NCI-H510A treated with DMSO at 0.1 percent for 48 hours (cell line): Measurements from ENCODE around the gene METTL14.

Experiments used
- DNase-seq: peaks from one replicate; lab custom pipeline; 2025; lab: John Stamatoyannopoulos, UW

The METTL14 gene

DNA sequence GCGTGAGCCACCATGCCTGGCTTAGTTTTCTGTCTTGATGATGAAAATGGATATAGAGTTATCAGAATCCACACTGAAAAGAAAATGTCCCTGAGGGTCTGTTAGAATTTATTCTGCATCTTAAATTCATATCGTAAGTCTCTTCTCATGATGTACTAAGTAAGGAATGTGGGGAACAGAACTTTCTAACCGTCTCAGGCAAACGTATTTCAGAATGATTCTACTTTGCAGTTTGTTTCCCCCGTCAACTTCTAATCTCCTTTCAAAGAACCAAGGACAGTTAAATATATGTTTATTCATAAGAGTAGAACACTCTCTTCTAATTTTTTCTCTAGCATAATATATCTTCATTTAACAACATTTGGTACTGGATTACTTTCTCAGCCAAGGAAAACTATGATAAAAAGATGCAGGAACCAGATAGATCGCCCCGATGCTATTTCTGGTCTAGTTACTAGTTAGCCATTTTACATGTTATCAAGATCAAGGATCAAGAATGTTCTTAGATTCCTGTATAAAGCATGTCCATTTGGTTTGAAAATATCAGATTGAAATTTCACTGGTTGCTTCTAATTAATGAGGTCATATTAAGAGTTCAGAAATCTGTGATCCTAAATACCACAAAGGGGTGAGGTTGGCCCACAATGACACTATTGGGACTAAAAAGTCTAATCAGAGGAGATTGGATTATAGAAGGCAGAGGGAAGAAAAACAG, 49.5 kb downstream of the METTL14 start:
- DNase-seq = no peak

DNA sequence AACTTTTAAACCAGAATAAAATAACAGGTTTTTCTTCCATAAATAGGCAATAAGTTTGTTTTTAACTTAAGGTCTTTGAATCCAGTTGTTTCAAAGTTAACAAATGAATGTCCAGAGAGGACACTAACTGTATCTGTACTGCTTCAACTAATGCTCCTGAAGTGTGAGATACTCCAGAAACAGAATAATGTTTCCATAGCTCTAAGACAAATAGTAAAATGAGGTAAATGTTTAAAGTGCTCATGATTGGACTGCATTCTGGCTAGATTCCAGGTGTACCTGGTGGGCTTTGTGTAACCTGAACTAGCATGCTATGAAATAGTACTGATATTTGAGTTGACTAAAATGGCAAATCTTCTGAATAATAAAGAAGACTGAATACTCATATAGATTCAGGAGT, 51.7 kb downstream of the METTL14 start:
- DNase-seq = no peak

DNA sequence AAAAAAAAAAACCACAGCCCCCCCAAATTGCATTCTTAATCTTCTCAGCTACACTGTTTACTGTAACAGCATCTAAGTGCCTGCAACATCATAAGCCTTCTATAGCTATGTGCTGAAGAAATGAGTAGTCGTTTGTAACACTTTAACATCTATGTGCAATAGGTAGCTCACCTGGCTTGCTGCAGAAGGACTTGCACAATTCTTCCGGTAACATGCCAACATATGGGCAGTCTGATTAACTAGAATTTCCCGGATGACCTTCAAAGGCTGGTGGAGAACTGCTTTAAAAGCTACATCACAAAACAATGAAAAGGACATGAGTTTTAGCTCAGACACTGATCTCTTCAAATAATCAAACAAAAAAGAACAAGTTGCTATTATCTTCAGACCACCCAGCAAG, 52.9 kb downstream of the METTL14 start:
- DNase-seq = no peak

DNA sequence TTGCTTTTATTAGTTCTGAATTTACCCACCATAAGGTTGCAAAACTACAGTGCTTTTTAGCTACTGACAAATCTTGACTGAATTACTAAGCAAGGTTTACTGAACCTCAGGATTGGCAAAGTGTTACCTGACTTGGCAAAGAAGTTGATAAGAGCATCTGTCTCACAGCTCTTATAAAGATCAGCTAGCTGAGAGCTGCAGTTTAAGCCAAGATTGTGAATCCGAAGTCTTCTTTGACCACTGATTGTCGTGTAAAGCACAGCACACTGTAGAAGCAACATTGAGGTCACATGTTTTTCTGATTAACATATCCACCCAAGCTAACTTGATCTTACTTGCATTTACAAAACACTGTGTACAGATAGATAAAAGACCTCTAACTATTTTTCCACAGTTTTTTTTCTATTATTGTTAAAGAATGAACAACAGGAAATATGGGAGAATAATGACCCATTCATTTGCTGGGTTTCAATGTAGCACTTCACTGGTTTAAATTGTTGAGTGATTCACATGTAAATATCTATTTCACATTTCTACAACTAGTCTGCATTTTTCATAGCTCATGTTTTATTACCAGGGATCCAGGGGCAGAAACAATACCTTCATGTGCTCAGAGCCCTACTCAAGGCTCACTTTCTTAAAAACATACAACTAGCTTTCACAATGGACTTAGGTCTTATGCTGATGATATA, 54.0 kb downstream of the METTL14 start:
- no peak for DNase-seq

DNA sequence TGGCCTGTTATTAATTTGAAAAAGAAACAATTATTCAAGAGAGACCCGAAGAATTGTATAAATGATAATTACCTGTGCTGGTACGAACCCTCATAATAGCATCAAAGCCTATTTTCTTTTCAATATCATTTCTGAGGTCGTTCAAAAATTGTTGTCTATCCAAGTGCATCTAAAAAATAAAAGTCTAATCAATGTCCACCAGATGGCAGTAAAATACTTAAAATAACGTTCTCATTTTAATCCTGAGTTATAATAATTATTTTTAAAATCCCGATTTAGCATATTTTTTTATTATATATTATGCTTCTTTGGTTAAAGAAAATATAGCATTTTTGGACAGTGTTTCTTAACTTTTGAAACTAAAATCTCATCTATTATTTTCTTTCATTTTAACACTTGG, 55.7 kb downstream of the METTL14 start:
- DNase-seq = peak; percentile 1

DNA sequence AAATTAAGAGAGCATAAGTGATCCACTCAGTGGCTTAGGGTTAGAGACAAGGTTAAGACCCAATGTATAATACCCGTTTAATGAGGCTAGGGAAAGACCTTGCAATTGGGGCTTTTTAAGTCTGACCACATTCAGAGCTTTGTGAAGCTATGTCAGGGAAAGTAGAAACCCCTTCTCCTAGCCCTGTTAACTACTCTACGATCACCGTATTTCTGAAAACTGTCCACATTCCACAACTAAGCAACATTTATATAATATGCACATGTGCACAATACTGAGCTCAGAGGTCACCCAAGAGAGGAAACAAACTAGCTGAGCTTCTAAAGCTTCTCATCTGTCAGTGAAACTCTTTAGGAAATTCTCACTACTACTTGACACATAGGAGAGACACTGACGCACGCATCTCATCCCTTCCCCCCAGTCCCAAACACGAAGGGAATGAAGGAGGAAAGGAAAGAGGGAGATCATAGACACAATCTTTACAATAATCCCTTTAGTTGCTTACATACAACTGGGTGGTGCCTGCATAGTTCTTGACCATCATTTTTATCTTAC, 56.2 kb downstream of the METTL14 start:
- DNase-seq = no peak

DNA sequence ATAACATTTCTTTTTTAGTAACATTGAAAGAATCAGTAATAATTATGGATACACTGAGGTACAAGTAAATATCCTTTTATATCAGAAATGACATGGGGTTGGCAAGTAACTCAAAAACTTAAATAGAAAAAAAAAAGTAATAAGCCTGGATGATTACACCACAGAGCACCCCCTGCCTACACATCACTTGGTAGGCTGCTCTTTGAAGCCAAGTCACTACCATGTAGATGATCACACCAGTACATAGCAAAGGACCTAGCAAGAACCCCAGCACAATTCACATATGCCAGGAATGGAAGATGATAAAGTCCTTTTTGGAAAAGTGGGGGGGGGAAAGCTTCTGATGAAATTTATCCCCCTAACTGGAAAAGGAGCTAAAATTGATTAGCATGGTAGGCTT, 56.9 kb downstream of the METTL14 start:
- DNase-seq = no peak

DNA sequence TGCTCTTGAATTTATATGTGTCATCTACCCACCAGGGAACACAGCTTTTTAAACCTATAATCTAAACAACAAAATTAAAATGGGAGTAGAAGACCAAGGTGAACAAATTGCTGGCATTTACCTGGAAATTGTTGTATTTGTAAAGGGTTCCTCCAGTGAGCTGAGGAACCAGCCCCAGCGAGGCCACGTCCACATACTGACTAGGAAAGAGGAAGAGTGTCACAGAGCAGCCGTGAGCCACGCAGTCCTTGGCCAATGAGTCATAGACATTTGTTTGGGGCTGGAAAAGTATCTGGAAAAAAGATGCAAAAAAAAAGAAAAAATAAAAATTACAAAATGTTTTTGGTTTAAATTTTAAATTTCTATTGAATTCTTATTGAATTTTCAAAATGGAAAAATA, 58.7 kb downstream of the METTL14 start:
- DNase-seq = no peak

DNA sequence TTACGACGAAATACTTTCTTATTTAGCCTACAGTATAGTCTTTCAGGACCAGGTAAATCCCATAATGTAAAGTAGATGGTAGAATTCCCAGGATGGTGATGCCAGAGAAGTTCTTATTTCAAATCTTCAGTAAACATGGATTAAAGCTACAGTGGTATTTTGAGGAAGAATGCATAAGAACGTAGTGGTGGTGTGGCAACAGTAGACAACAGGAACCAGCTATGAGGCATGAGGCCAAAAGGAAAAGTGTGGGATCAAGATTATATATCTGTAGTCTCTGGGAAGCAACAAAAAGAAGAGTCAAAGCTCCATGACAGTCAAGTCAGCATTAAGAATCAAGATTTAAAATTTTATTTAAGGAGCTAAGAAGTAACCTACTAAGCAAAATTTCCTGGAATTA, 60.2 kb downstream of the METTL14 start:
- DNase-seq = no peak

DNA sequence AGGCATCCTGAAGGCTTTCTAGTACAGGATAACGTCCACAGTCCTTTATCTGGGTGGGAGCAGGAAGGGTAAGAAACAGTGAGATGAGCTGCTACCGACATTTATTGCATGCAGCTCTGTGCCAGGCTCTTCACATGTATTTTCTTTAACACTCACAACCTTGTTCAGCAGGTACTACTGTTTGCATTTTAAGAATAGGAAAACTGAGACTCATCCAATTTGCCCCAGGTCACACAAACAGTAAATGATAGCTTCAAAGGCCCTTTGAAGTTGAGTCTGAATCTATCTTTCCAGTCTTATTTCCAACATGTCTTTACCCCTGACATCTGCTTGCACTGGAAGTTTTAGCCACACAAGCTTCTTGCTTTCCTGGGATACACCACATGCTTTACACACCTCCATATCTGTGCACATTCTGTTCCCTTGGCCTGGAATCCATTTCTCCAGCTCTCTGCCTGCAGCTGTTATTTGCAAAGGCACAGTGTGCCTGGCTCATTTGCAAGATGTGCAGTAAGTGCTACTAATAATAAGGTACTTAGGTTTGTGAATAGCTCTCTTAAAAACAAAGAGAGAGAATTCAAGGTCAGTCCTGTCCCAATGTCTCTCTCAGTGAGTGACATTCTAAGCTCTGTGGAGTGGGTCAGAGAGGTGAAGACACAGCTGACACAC, 61.2 kb downstream of the METTL14 start:
- DNase-seq = peak; percentile 53

DNA sequence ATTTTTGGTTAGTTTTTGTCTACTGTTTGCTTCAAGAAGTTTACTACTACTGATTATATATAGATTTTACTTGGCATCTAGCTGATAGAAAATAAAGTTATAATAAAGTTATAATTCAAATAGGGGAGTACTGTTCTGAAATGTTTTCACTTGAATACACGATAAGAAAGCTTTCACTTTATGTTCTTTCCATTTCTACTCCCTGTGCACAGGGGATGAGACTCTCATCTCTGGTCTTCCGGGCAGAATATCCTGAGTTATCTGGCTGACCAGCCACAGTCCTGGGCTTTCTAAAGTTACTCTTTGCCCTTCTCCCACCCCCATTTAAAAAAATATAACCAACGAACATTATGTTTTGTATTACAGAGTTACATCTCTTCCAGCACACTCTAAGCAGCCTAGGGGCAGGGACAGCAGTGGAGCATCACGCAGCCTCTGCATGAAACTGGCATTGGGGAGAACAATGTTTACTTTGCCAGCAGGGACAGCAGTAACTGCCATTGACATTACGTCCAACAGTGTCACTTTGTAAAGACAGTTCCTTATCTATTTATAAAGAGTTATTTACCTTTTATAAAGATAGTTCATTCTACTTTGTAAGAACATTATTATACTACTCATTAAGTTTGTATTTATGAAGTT, 64.3 kb downstream of the METTL14 start:
- DNase-seq = peak; percentile 45

DNA sequence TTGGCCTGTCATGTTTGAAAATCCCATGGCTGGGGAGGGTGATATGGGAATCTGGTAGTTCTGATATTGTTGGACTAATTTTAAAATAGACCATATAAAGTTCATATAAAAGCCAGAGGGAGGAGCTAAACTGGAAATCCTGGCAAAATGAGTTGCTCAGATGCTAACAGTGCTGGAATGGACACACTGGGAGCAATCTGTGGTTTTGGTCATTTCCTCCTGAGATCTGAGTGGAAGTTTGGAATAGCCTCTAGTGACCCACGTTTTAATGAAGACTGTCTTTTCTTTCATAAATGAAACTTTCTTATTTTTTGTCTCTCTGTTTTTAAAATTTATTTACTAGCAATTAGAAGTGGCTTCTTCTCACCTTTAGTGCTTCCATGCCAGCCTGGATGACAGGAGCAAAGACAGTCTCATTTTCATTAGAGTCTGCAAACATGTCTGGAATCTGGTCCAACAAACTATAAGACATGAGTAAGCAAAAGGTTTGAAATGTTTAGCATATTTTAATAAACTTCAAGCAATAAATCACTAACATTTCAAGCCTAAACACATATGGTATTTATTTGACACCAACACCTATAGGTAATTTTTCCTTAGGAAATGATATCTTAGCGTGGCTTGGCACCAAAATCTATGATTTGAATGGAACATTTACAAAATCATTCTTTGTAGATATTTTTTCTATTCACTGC, 66.6 kb downstream of the METTL14 start:
- DNase-seq = no peak

DNA sequence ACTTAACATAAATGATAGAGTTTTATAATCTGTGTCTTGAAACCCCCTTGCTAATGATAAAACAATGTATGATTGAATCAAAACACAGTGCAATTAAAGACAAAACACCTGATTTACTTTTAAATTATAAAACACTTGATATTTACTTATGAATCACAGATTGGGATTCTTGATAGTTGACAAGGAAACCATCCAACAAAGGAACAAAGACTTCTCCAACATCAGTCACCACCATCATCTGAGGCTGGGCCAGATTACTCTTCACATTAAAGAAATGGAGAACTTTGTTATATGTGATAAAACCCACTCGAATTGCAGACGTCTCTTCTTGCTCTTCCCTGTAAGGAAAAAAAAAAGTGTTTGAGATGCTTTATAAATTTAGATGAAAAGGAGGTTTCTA, 67.4 kb downstream of the METTL14 start:
- no peak for DNase-seq

DNA sequence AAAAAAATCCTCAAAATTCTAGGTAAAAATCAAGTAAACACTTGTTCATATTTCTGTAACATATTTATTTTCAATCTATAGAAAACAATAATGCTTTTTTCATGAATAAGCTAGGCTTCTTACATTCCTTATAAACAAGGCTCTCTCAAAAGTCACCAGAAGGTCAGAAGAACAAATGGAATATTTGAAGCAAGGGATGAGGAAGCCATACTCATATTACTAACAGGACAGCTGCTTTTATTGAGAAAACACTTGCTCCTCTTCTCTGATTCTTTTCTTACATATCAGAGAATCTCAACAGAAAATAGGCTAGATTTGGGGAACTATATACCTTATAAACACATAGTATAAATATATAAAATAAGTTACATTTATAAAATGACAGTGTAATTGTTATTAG, 67.9 kb downstream of the METTL14 start:
- no peak for DNase-seq

DNA sequence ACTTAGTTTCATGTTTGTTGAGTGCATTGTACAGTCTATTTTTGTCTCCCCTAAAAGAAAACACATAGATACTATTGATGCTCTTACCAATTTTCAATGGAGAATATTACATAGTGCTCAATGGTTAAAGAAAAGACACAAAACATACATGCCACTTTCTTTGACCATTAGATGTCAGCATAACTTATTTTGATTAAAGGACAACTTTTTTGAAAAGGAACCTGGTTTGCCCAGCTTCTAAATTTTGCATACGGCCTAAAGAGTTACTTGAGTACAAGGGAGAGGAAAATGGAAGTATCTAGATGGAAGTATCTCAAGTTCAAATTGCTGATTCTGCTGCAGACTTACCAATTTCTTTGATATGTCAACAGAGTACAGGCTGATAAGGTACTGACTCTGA, 68.5 kb downstream of the METTL14 start:
- no peak for DNase-seq

DNA sequence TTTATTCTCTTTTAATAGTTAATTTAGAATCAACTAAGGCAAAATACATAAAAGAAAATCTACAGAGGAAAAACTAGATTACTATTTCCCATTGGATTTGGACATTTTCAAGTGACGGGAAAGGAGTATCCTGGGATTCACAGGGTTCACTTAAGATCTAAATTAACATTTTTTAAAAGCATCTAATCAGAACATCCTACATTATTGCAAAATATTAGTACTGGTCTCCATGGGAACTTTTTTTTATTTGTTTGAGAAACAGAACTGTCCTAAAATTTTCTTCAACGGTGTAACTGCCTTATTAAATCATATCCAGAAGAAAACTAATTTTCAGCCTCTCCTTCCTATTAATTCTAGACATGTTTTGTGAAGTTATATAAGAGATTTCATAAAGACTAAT, 69.7 kb downstream of the METTL14 start:
- DNase-seq = no peak

DNA sequence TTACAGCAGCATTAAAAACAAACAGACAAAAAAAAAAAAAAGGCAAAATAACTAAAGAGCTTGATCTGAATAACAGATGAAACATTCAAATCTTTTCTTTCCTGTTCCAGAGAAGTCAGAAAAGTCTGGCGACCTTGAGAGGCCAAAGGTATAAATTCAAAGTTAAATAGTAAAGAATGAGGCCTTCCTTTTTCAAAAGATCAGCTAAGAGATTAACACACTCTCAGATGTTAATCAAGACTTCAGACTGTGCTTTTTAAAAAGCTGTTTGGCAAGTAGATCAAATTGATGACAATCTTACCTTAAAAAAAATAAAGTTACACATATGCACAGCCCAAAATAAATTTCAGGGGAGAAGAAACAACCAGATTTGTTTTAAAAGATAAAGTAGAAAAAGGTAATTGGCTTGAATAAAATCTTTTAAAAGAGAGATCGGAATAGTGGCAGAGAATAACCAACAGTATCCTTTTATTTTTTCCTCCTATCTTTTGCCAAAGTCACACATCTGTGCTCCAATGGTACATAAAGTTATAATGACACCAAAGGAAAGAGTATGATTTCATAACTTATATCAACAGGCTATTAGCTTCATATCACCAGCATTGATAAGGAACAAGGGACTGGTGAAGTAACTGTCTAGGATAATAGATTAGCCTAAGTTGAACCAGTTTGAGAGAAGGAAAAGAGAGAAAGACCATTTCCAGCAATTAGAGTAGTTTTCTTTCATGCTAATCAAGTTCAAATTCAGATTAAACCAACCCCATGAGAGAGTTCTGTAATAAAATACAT, 70.4 kb downstream of the METTL14 start:
- no peak for DNase-seq

DNA sequence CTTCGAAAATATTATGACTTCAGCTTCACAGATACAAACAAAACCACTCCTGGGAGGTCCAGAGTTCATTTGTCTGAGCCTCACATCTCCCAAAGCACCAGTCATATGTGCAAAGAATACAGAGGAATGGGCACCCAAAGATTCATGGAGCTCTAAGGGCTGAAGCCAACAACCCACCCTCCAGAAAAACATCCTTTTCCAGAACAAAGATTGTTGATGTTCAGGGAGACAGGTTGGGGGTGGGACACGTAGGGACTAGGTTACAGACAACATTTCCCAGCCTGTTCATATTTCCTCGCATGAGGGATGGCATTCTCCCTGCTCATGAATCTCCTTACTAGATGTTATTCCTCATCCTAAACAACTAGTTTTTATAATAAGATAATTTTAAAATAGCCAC, 71.2 kb downstream of the METTL14 start:
- no peak for DNase-seq

DNA sequence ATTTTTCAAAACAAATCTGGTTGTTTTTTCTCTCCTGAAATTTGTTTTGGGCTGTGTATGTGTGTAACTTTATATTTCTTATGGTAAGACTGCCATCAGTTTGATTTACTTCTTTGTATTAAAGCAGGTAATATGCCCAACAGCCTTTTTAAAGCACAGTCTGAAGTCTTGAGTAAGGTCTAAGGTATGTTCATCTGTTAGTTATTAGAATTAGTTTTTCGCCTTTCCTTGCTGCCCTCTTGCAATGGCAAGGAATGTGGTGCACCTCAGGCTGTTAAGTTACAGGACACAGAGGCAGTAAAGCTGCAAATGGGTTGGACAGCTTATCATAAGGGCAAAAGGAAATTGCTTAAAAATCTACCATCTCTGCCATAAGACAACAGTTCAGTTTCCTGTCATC, 71.8 kb downstream of the METTL14 start:
- no peak for DNase-seq

DNA sequence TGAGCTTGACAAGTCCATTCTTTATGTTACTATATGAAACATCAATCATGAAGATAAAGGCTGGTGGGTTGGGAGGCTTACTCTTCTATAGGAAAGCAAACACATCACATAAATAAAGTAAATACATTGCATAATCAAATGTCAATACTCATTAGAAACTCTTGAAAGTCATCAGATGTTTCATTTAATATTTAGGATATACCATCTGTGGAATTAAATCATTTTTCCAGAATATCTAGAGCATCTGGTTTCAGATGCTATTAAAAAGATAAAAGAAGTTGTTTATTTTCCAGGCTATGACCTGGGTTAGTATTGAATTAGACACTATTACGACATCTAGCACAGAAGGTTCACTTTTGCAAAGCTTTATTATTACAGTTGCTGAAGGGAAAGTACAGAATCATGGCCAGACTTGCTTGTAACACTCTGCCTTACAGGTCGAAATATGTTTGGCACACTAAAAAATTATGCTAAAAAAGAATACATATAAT, 72.6 kb downstream of the METTL14 start:
- DNase-seq = peak; percentile 53

DNA sequence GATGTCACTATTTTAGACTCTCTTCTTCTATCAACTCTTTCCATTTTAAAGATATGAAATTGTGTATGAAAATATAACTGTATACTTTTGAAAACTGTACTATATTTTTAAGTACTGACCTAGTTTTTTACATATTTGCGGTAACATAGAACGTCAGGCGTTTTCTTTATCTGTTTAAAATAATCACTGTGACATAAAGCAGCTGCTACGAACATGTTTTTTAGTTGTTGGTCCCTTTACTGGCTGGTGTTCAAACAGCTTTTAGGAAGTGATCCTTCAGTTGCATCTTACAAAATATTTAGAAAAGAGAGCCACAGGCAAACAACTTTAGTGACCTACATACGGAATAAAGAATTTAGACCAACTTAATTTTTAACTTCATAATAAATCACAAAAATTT, 73.1 kb downstream of the METTL14 start:
- DNase-seq = no peak
